CD4-positive, alpha-beta T cell treated with Interleukin-6 for 4 hours (primary cell): ENCODE results near the gene LRRC45.

Experiments used
- DNase-seq: peaks from one replicate; pipeline ENCODE4 v3.0.0-alpha.2; 2020; ENCODE audit warnings: mixed read lengths

LRRC45 gene

GRCh38 chr17:81994593-81995462 is 28.3 kb upstream of the LRRC45 start:
- DNase-seq: no peak

GRCh38 chr17:81995463-81996231 is 27.5 kb upstream of the LRRC45 start:
- no peak for DNase-seq

- DNase-seq: no peak
Observed at GRCh38 chr17:81996232-81996756, 26.8 kb upstream of the LRRC45 start.

GRCh38 chr17:81996757-81997441 is 26.2 kb upstream of the LRRC45 start:
- no peak for DNase-seq

- DNase-seq: no peak
Observed at GRCh38 chr17:81998212-81998611, 24.9 kb upstream of the LRRC45 start.

GRCh38 chr17:81998691-81999438 is 24.2 kb upstream of the LRRC45 start:
- no peak for DNase-seq

- no peak for DNase-seq
Observed at GRCh38 chr17:81999587-81999975, 23.5 kb upstream of the LRRC45 start.

GRCh38 chr17:81999976-82000802 is 22.9 kb upstream of the LRRC45 start:
- no peak for DNase-seq

GRCh38 chr17:82000803-82001570 is 22.1 kb upstream of the LRRC45 start:
- no peak for DNase-seq

GRCh38 chr17:82001571-82002056 is 21.5 kb upstream of the LRRC45 start:
- DNase-seq: no peak

- no peak for DNase-seq
Observed at GRCh38 chr17:82003411-82004381, 19.4 kb upstream of the LRRC45 start.

GRCh38 chr17:82004517-82005455 is 18.3 kb upstream of the LRRC45 start:
- DNase-seq: no peak

- DNase-seq: no peak
Observed at GRCh38 chr17:82005701-82006348, 17.3 kb upstream of the LRRC45 start.

GRCh38 chr17:82006468-82007227 is 16.5 kb upstream of the LRRC45 start:
- no peak for DNase-seq

GRCh38 chr17:82007228-82007494 is 15.9 kb upstream of the LRRC45 start:
- DNase-seq: no peak

- DNase-seq: no peak
Observed at GRCh38 chr17:82007495-82008257, 15.4 kb upstream of the LRRC45 start.
